Measurements from ENCODE around the gene OR6F1.

The OR6F1 gene

GRCh38 chr1:247681288-247681897 lies 35.1 kb downstream of the OR6F1 start:
- TF ChIP-seq CTCF (IDR thresholded peaks at IDR 0.05; ENCODE audit: insufficient read depth, low read depth, low read length, missing control alignments): peak; percentile 90
- H3K4me3 ChIP-seq (ENCODE audit: low read depth, low read length): no peak overlapping the region
- DNase-seq (ENCODE audit: low read depth): peak; percentile 60

- DNase-seq (ENCODE audit: low read depth): no peak
- no peak overlapping the region for H3K4me3 ChIP-seq (ENCODE audit: low read depth, low read length)
- TF ChIP-seq CTCF (IDR thresholded peaks at IDR 0.05; ENCODE audit: insufficient read depth, low read depth, low read length, missing control alignments): no peak
Measured at GRCh38 chr1:247680171-247680570, 36.3 kb downstream of the OR6F1 start.

- TF ChIP-seq CTCF (IDR thresholded peaks at IDR 0.05; ENCODE audit: insufficient read depth, low read depth, low read length, missing control alignments): no peak
- H3K4me3 ChIP-seq (ENCODE audit: low read depth, low read length): no peak within 1 kb of the TSS
- no peak for DNase-seq (ENCODE audit: low read depth)
Measured at GRCh38 chr1:247679639-247680038, 36.8 kb downstream of the OR6F1 start, which contains the start of gene OR13G1. Gene OR13G1 (minus strand): TSS chr1:247679739. CDS start chr1:247673041, 6,698 bp downstream.

- no peak for DNase-seq (ENCODE audit: low read depth)
Measured at GRCh38 chr1:247669225-247669624, 47.2 kb downstream of the OR6F1 start.

More at GRCh38 chr1:247669225-247669624, 47.2 kb downstream of the OR6F1 start:
- no peak for TF ChIP-seq CTCF (IDR thresholded peaks at IDR 0.05; ENCODE audit: insufficient read depth, low read depth, low read length, missing control alignments)
- no peak overlapping the region for H3K4me3 ChIP-seq (ENCODE audit: low read depth, low read length)
